RWPE2 (cell line): ENCODE results near the gene H6PD.

ENCODE experiments used
- ATAC-seq: fragments of 200-7000 bp; cut with Tn5 transposase; 3 replicates; pipeline ENCODE4 v1.9.1; 2021; ENCODE audit warnings: low read depth
- DNase-seq: peaks from one replicate; pipeline ENCODE4 v3.0.0-alpha.2; 2020; ENCODE audit warnings: low spot score
- H3K27ac ChIP-seq: fragments of 450-650 bp; 2 replicates; pipeline ENCODE4 v1.5.1; 2017; ENCODE audit warnings: mild to moderate bottlenecking; ENCODE audit not compliant: poor library complexity, severe bottlenecking
- H3K27me3 ChIP-seq: fragments of 250-450 bp; sonication (Bioruptor Pico); 2 replicates; pipeline ENCODE4 v1.5.1; 2021; ENCODE audit warnings: mild to moderate bottlenecking, moderate library complexity; ENCODE audit not compliant: insufficient read depth, poor library complexity, severe bottlenecking
- H3K36me3 ChIP-seq: fragments of 250-450 bp; sonication (Bioruptor Pico); 2 replicates; pipeline ENCODE4 v1.5.1; 2020; ENCODE audit warnings: low read depth, mild to moderate bottlenecking, moderate library complexity
- H3K4me1 ChIP-seq: fragments of 250-450 bp; sonication (Bioruptor Pico); 2 replicates; pipeline ENCODE4 v1.5.1; 2021; ENCODE audit warnings: mild to moderate bottlenecking, moderate library complexity; ENCODE audit not compliant: insufficient read depth, poor library complexity, severe bottlenecking
- H3K4me3 ChIP-seq: fragments of 250-450 bp; sonication (Bioruptor Pico); 2 replicates; pipeline ENCODE4 v1.5.1; 2021; ENCODE audit warnings: mild to moderate bottlenecking, moderate library complexity; ENCODE audit not compliant: severe bottlenecking
- H3K9me3 ChIP-seq: fragments of 250-450 bp; sonication (Bioruptor Pico); 2 replicates; pipeline ENCODE4 v1.5.1; 2021; ENCODE audit warnings: mild to moderate bottlenecking, moderate library complexity; ENCODE audit not compliant: severe bottlenecking
- CTCF ChIP-seq: fragments of 450-650 bp; IDR thresholded peaks from one replicate; pipeline ENCODE4 v1.5.1; 2017; ENCODE audit warnings: mild to moderate bottlenecking, moderate library complexity; ENCODE audit not compliant: poor library complexity, severe bottlenecking

H6PD gene

GRCh38 chr1:9253453-9254105 is 19.0 kb downstream of the H6PD start:
- TF ChIP-seq CTCF, result no peak
- Histone ChIP-seq H3K27me3 (no peaks in the 10 kb centered on the region), H3K4me3 (no peak overlapping the region), H3K9me3 (peaks cover 2% of the 10 kb centered on the region), H3K4me1 (no peaks in the 10 kb centered on the region), H3K36me3 (no peaks in the 10 kb centered on the region), H3K27ac (no peak overlapping the region)
- no peak for ATAC-seq
- DNase-seq, result no peak

GRCh38 chr1:9256332-9256731 is 21.8 kb downstream of the H6PD start:
- no peak for TF ChIP-seq CTCF
- H3K4me3 ChIP-seq, result no peak overlapping the region
- no peak overlapping the region for H3K27ac ChIP-seq
- ATAC-seq (no peak), DNase-seq (no peak)
- peaks cover 7% of the 10 kb centered on the region for H3K9me3 ChIP-seq
- no peaks in the 10 kb centered on the region for H3K27me3 ChIP-seq
- no peaks in the 10 kb centered on the region for H3K36me3 ChIP-seq
- no peaks in the 10 kb centered on the region for H3K4me1 ChIP-seq

- no peak for TF ChIP-seq CTCF
- H3K27me3 ChIP-seq, result no peaks in the 10 kb centered on the region
- no peak overlapping the region for H3K27ac ChIP-seq
- H3K36me3 ChIP-seq, result no peaks in the 10 kb centered on the region
- no peak overlapping the region for H3K4me3 ChIP-seq
- no peaks in the 10 kb centered on the region for H3K4me1 ChIP-seq
- ATAC-seq, result no peak
- peaks cover 7% of the 10 kb centered on the region for H3K9me3 ChIP-seq
- no peak for DNase-seq
Observed at GRCh38 chr1:9257851-9258250, 23.3 kb downstream of the H6PD start.

GRCh38 chr1:9258629-9259028 is 24.1 kb downstream of the H6PD start:
- Histone ChIP-seq H3K9me3 (peaks cover 7% of the 10 kb centered on the region), H3K36me3 (no peaks in the 10 kb centered on the region), H3K27ac (no peak overlapping the region), H3K4me3 (no peak overlapping the region), H3K4me1 (no peaks in the 10 kb centered on the region), H3K27me3 (no peaks in the 10 kb centered on the region)
- no peak for DNase-seq
- no peak for ATAC-seq
- TF ChIP-seq CTCF, result no peak

DNA sequence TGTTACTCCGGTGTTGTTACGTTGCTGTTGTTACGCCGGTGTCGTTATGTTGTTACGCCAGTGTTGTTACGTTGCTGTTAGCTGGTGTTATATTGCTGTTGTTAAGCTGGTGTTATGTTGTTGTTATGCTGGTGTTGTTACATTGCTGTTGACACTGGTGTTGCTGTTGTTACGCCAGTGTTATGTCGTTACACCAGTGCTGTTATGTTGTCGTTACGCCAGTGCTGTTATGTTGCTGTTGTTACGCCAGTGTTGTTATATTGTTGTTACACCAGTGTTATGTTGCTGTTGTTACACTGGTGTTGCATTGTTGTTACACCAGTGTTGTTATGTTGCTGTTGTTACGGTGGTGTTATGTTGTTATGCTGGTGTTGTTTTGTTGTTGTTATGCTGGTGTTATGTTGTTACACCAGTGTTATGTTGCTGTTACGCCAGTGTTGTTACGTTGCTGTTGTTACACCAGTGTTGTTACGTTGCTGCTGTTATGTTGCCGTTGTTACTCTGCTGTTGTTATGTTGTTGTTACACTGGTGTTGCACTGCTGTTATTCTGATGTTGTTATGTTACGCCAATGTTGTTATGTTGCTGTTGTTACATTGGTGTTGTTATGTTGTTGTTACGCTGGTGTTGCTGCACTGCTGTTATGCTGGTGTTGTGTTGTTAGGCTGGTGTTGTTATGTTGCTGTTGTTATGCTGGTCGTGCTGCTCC is 25.6 kb downstream of the H6PD start:
- no peak overlapping the region for H3K4me3 ChIP-seq
- H3K27ac ChIP-seq, result no peak overlapping the region
- no peaks in the 10 kb centered on the region for H3K27me3 ChIP-seq
- ATAC-seq (no peak), DNase-seq (no peak)
- H3K4me1 ChIP-seq, result no peaks in the 10 kb centered on the region
- no peaks in the 10 kb centered on the region for H3K36me3 ChIP-seq
- H3K9me3 ChIP-seq, result peaks cover 7% of the 10 kb centered on the region
- no peak for TF ChIP-seq CTCF
